ENCODE measurements around the gene SYT5. TPM values are rescaled to one million over a fixed set of nuclear protein-coding genes. Genes with fewer than 3 reads are reported as not detected.

SYT5 gene
- total and polyA plus RNA-seq, 9 of the 15 experiments (the other 6 are each of a cell fraction or from before 2014, with no cell fraction given) = 1.3 to 20.9 (median 8.8) TPM

- DNase-seq (ENCODE audit: extremely low read depth in 1 of 4, low spot score in 3 of 4) = no peak
- H3K4me1 ChIP-seq (replicated peaks in 1 of 2; ENCODE audit: control insufficient read depth in 2 of 2, insufficient read depth in 2 of 2, low read length in 2 of 2) = peaks cover 0 to 42% of the 10 kb centered on the region in 2 experiments; a peak in 2 of 5 replicates
- H3K27me3 ChIP-seq (ENCODE audit: control insufficient read depth in 2 of 2, insufficient read depth in 2 of 2, low read length in 2 of 2) = no peaks in the 10 kb centered on the region
- H3K9me1 ChIP-seq (ENCODE audit: control insufficient read depth, insufficient read depth, low read length) = peaks cover 3% of the 10 kb centered on the region
- no peak for ATAC-seq
- H3K9me3 ChIP-seq (replicated peaks; ENCODE audit: control insufficient read depth, insufficient read depth, low read depth, low read length) = no peaks in the 10 kb centered on the region
- no peak for FAIRE-seq
- no peaks in the 10 kb centered on the region for H3K79me2 ChIP-seq (ENCODE audit: control insufficient read depth, insufficient read depth, low read length)
- TF ChIP-seq NBN (IDR thresholded peaks at IDR 0.05; ENCODE audit: low read depth) = no peak
- TF ChIP-seq HBP1 (CRISPR knock-in tag; IDR thresholded peaks at IDR 0.05) = no peak
- no peak for TF ChIP-seq NR0B1 (IDR thresholded peaks at IDR 0.05; ENCODE audit: partially characterized antibody)
- TF ChIP-seq ZKSCAN3 (CRISPR knock-in tag; IDR thresholded peaks at IDR 0.05) = no peak
- no peak for TF ChIP-seq SMARCA4 (IDR thresholded peaks at IDR 0.05)
- no peak for TF ChIP-seq EP400 (IDR thresholded peaks at IDR 0.05)
- no peak for TF ChIP-seq ZNF354B (CRISPR knock-in tag; IDR thresholded peaks at IDR 0.05)
- no peak for TF ChIP-seq ZNF75A (CRISPR knock-in tag; IDR thresholded peaks at IDR 0.05)
- BruUV-seq (replicated peaks) = no TSS peak
- H3K27ac ChIP-seq (ENCODE audit: extremely low read depth, low read depth, low read length) = no peak overlapping the region
- peaks cover 59% of the 10 kb centered on the region; the same call in 1 of the 3 replicates for H3K36me3 ChIP-seq (ENCODE audit: control insufficient read depth, insufficient read depth, low read length)
- CTCF ChIA-PET (ENCODE audit: low intra/inter-chr PET ratio) = interaction anchor here (0.7 kb wide), 1 partner anchor 229 kb away, joined by 3 read pairs; no protein-coding TSS in a partner anchor
- no peaks in the 10 kb centered on the region for H4K20me1 ChIP-seq (replicated peaks; ENCODE audit: control insufficient read depth, insufficient read depth, low read length)
- POLR2A ChIA-PET = interaction anchor here (0.6 to 2.2 kb wide), 2 partner anchors 10 kb away, joined by 4 to 13 read pairs; no protein-coding TSS in a partner anchor
- 83% methylated on average over 9 of the region's 9 CpGs for WGBS (ENCODE audit: insufficient coverage, low coverage, missing lambda C conversion rate)
- H3K4me2 ChIP-seq (ENCODE audit: insufficient read depth, low read length) = no peak overlapping the region
- intact Hi-C loops (cut with micrococcal nuclease) = no loop called here
- no peak overlapping the region for H3K9ac ChIP-seq (ENCODE audit: insufficient read depth in 1 of 2, low read depth in 2 of 2, low read length in 2 of 2)
- in situ Hi-C loops (cut with MboI) = no loop called here
- H3K4me3 ChIP-seq = no peak overlapping the region
- no peak overlapping the region for H2AFZ ChIP-seq (ENCODE audit: low read depth, low read length)
These were observed 46.2 kb upstream of the SYT5 start for GRCh38 chr19:55226273-55226672.
